ENCODE data around the gene CHPF.

DNA sequence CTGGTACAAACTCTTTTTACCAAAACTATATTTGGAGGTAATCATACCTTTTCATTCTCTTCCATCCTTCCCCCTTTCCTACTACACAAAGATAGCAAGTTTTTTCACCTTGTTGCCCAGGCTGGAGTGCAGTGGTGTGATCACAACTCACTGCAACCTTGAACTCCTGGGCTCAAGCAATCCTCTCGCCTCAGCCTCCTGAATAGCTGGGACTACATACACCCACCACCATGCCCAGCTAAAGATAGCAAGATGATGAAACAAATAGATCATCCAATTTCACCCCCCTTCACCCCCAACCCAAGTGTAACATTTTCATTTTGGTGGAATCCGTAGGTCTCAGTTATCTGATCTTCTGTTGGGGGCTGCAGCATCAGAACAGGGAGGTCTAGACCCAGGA lies 49.5 kb upstream of the CHPF start:
- TF ChIP-seq, protein P1, sequence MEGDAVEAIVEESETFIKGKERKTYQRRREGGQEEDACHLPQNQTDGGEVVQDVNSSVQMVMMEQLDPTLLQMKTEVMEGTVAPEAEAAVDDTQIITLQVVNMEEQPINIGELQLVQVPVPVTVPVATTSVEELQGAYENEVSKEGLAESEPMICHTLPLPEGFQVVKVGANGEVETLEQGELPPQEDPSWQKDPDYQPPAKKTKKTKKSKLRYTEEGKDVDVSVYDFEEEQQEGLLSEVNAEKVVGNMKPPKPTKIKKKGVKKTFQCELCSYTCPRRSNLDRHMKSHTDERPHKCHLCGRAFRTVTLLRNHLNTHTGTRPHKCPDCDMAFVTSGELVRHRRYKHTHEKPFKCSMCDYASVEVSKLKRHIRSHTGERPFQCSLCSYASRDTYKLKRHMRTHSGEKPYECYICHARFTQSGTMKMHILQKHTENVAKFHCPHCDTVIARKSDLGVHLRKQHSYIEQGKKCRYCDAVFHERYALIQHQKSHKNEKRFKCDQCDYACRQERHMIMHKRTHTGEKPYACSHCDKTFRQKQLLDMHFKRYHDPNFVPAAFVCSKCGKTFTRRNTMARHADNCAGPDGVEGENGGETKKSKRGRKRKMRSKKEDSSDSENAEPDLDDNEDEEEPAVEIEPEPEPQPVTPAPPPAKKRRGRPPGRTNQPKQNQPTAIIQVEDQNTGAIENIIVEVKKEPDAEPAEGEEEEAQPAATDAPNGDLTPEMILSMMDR (IDR thresholded peaks at IDR 0.05 in 4 of 5, conservative IDR thresholded peaks at IDR 0.05 in 1 of 5), result no peak
- TF ChIP-seq POLR2A (IDR thresholded peaks at IDR 0.05), result no peak

Data from gastrocnemius medialis (tissue), 4 donors.